ENCODE measurements around the gene FAM149A.

GRCh38 chr4:186151499-186151898 lies 47.0 kb downstream of the FAM149A start:
- TF ChIP-seq POLR2A (IDR thresholded peaks at IDR 0.05) (no peak), POLR2AphosphoS5 (IDR thresholded peaks at IDR 0.05) (no peak)
- TF ChIP-seq, protein P1, sequence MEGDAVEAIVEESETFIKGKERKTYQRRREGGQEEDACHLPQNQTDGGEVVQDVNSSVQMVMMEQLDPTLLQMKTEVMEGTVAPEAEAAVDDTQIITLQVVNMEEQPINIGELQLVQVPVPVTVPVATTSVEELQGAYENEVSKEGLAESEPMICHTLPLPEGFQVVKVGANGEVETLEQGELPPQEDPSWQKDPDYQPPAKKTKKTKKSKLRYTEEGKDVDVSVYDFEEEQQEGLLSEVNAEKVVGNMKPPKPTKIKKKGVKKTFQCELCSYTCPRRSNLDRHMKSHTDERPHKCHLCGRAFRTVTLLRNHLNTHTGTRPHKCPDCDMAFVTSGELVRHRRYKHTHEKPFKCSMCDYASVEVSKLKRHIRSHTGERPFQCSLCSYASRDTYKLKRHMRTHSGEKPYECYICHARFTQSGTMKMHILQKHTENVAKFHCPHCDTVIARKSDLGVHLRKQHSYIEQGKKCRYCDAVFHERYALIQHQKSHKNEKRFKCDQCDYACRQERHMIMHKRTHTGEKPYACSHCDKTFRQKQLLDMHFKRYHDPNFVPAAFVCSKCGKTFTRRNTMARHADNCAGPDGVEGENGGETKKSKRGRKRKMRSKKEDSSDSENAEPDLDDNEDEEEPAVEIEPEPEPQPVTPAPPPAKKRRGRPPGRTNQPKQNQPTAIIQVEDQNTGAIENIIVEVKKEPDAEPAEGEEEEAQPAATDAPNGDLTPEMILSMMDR (IDR thresholded peaks at IDR 0.05) = no peak
